ENCODE results near the gene ACAP2.

ACAP2 gene

GRCh38 chr3:195257454-195258448 lies 185.1 kb downstream of the ACAP2 start:
- no peak for DNase-seq (ENCODE audit: low read depth in 1 of 2, low spot score in 1 of 2)
- H3K27ac ChIP-seq (replicated peaks) = no peak overlapping the region
- TF ChIP-seq GABPA (IDR thresholded peaks at IDR 0.05; ENCODE audit: low read depth) = no peak
- TF ChIP-seq CTCF (IDR thresholded peaks at IDR 0.05; ENCODE audit: insufficient read depth, low read length) = no peak

GRCh38 chr3:195256639-195257453 lies 186.0 kb downstream of the ACAP2 start:
- TF ChIP-seq REST (IDR thresholded peaks at IDR 0.05; ENCODE audit: insufficient replicate concordance, low read depth) = no peak
- TF ChIP-seq CTCF (IDR thresholded peaks at IDR 0.05; ENCODE audit: insufficient read depth, low read length) = no peak
- TF ChIP-seq GABPA (IDR thresholded peaks at IDR 0.05; ENCODE audit: low read depth) = no peak
- TF ChIP-seq SPI1 (IDR thresholded peaks at IDR 0.05; ENCODE audit: borderline replicate concordance, low read depth) = no peak
- TF ChIP-seq POLR2AphosphoS5 (IDR thresholded peaks at IDR 0.05; ENCODE audit: low read depth) = no peak
- no peak overlapping the region for H3K4me3 ChIP-seq (replicated peaks; ENCODE audit: insufficient read depth, low read length)
- no peak overlapping the region for H3K27ac ChIP-seq (replicated peaks)
- no peak for DNase-seq (ENCODE audit: low read depth in 1 of 2, low spot score in 1 of 2)
- H3K27me3 ChIP-seq (ENCODE audit: insufficient read depth, poor library complexity, severe bottlenecking) = no peaks in the 10 kb centered on the region

More at GRCh38 chr3:195257454-195258448, 185.1 kb downstream of the ACAP2 start:
- Histone ChIP-seq H3K4me3 (replicated peaks; ENCODE audit: insufficient read depth, low read length) (no peak overlapping the region), H3K27me3 (ENCODE audit: insufficient read depth, poor library complexity, severe bottlenecking) (no peaks in the 10 kb centered on the region)

- DNase-seq (ENCODE audit: low read depth in 1 of 2, low spot score in 1 of 2) = no peak
- no peak overlapping the region for H3K4me3 ChIP-seq (replicated peaks; ENCODE audit: insufficient read depth, low read length)
- no peaks in the 10 kb centered on the region for H3K27me3 ChIP-seq (ENCODE audit: insufficient read depth, poor library complexity, severe bottlenecking)
- TF ChIP-seq CTCF (IDR thresholded peaks at IDR 0.05; ENCODE audit: insufficient read depth, low read length) (no peak), SPI1 (IDR thresholded peaks at IDR 0.05; ENCODE audit: borderline replicate concordance, low read depth) (no peak), POLR2AphosphoS5 (IDR thresholded peaks at IDR 0.05; ENCODE audit: low read depth) (no peak), REST (IDR thresholded peaks at IDR 0.05; ENCODE audit: insufficient replicate concordance, low read depth) (no peak), GABPA (IDR thresholded peaks at IDR 0.05; ENCODE audit: low read depth) (no peak)
- H3K27ac ChIP-seq (replicated peaks) = no peak overlapping the region
Observed at GRCh38 chr3:195255571-195256501, 187.0 kb downstream of the ACAP2 start.
